Adrenal gland (tissue), 12 donors: ENCODE results near the gene PI4KA. TPM values are rescaled to one million over a fixed set of nuclear protein-coding genes. Genes with fewer than 3 reads are reported as not detected.
A peak's percentile ranks its signal among the peaks of the same experiment; 100 is the strongest.

Source experiments
- DNase-seq, 7 donors: peaks; one replicate each; pipeline ENCODE4 v3.0.0-alpha.2; 2019 to 2020
- H3K27ac ChIP-seq, 5 donors: fragments of 200-600 bp; sonication (generic) in 4 of 5; 1 replicate in 3 of 5; 2 replicates in 2 of 5; pipeline versions ENCODE4 v1.5.1 to v1.8.0; 2016 to 2020; ENCODE audit warnings: mild to moderate bottlenecking in 1 of 5
- H3K27me3 ChIP-seq: fragments of 200-600 bp; 2 replicates; pipeline ENCODE4 v1.8.0; 2021
- H3K36me3 ChIP-seq, 2 donors: fragments of 200-600 bp; replicated peaks in 1 of 2; 1 replicate in 1 of 2; 2 replicates in 1 of 2; pipeline versions ENCODE4 v1.5.1 to v1.8.0; 2018 to 2022
- H3K4me1 ChIP-seq, 2 donors: fragments of 200-600 bp; replicated peaks in 1 of 2; 1 replicate in 1 of 2; 2 replicates in 1 of 2; pipeline versions ENCODE4 v1.5.1 to v1.8.0; 2018 to 2021
- H3K4me3 ChIP-seq, 4 donors: fragments of 200-600 bp; sonication (generic) in 3 of 4; one replicate each; pipeline ENCODE4 v1.5.1; 2016 to 2018
- H3K9me3 ChIP-seq, 3 donors: fragments of 200-600 bp; sonication (generic) in 1 of 3; replicated peaks in 1 of 3; 1 replicate in 2 of 3; 2 replicates in 1 of 3; pipeline versions ENCODE4 v1.5.1 to v1.8.0; 2016 to 2021
- CTCF ChIP-seq, 6 experiments: fragments of 450-650 bp in 4 of 6; fragments of 200-600 bp in 2 of 6; sonication (generic) in 1 of 6; IDR thresholded peaks; 1 replicate in 5 of 6; 2 replicates in 1 of 6; pipeline versions ENCODE4 v1.5.1 to v1.8.0; 2016 to 2021; ENCODE audit warnings: antibody characterized with exemption in 6 of 6, mild to moderate bottlenecking in 2 of 6, moderate library complexity in 1 of 6
- POLR2A ChIP-seq, 2 donors: fragments of 450-650 bp; IDR thresholded peaks; one replicate each; pipeline ENCODE4 v1.6.1; 2017; ENCODE audit warnings: antibody characterized with exemption in 2 of 2, mild to moderate bottlenecking in 2 of 2, moderate library complexity in 1 of 2
- WGBS, 4 donors: extraction: QIAGEN DNeasy Blood & Tissue Kit in 2 of 4; methylation state at CpG; one replicate each; pipeline versions ENCODE4 v1.1.5 to v1.1.7; 2013 to 2017; 5-methylcytosine and 5-hydroxymethylcytosine counted together
- intact Hi-C, 2 donors: fragments of 100-400 bp; cut with DNase I; formaldehyde crosslinking; loops; one replicate each; pipeline versions ENCODE4 v1.14.1 to v1.15.0; 2022 to 2023
- polyA plus RNA-seq, 3 donors: library from polyadenylated mRNA; stranded (reverse); fragments of 200-250 nt in 2 of 3; fragments of 350-450 nt in 1 of 3; fragmentation: Illumina TruSeq in 1 of 3; extraction: RNeasy Lipid Tissue Mini Kit (QIAGEN cat#74804) in 1 of 3; gene quantifications; one replicate each; pipeline ENCODE4 v1.2.3, GENCODE V29; 2013 to 2014
- total RNA-seq, 9 donors: library from RNA; depleted of rRNA in 4 of 9; stranded (reverse); fragments of >200 nt in 4 of 9; fragments of 120-200 nt in 1 of 9; fragmentation: NEBNext Ultra II Directional in 1 of 9; extraction: Animal tissue kit (Norgen Biotek cat#: 25700) in 1 of 9; gene quantifications; one replicate each; pipeline versions ENCODE4 v1.1.0 to v1.2.4, GENCODE V29; 2013 to 2023
- donor health status: healthy with polysubstance abuse.
- donor health status: Bipolar disorder and iron deficiency.
- donor health status: DM: yes; HTN: yes; CAD: no.
- donor health status: DM: no; HTN: no; CAD: no.
- donor health status: DM: no; HTN: no; CAD: no.
- donor health status: DM: yes; HTN: yes; CAD: no.

Gene PI4KA
- total and polyA plus RNA-seq, 12 donors = 36.4 to 134 (median 85.6) TPM

DNA sequence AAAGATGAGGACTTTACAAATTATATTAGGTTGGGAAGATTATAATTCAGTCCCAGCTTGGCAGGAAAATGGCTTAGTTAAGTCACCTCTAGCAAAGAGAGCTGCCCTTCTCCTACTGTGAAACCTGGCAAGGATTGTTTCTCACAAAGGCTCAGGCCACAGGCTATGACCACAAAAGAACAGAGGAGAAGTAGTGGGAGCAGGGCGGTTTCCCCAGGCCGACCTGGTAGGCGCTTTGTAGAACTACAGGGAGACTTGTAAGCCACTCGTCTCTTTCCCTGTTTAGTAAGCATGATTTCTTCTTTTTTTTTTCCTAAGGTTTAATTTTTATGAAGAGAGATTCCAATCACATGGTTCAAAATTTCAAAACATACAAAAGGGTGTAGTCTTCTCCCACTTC lies 4.8 kb upstream of the PI4KA start:
- TF ChIP-seq CTCF (IDR thresholded peaks at IDR 0.05) = no peak
- no peak for TF ChIP-seq POLR2A (IDR thresholded peaks at IDR 0.05)
- Histone ChIP-seq H3K36me3 (no peaks in the 10 kb centered on the region), H3K4me1 (peaks cover 12 to 57% of the 10 kb centered on the region in 2 donors), H3K27ac (peak overlapping the region in 1 of 5 donors; percentile 3), H3K4me3 (no peak overlapping the region), H3K27me3 (no peaks in the 10 kb centered on the region), H3K9me3 (no peaks in the 10 kb centered on the region)
- DNase-seq = no peak
- intact Hi-C loops = loop anchor here in 1 of 2 donors (10.0 kb wide), 1 partner anchor 59 kb away; no protein-coding TSS in a partner anchor
- 76 to 92% (median 77%) methylated on average over 4 of the region's 4 CpGs for WGBS, 4 donors

DNA sequence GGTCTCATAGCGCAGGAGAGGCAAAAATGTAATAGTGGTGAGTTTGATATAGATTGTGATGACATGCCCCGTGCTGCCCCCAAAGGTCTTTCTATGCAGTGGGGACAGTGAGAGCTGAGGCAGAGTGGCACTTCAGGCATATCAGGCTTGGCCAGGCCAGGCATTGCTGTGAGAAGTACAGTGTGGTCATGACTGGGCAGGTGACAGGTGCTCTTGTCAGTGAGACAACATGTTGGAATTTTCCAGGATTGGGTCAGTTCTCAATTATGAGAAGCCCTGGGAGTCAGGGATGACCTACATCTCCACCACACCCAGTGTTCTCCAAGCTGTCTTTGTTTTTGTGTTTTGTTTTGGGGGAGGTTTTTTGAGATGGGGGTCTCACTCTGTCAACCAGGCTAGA lies 3.9 kb upstream of the PI4KA start:
- whole genome bisulfite sequencing, 4 donors = 97 to 100% (median 97%) methylated on average over 2 of the region's 2 CpGs
- H3K27me3 ChIP-seq = no peaks in the 10 kb centered on the region
- TF ChIP-seq CTCF (IDR thresholded peaks at IDR 0.05) (no peak), POLR2A (IDR thresholded peaks at IDR 0.05) (no peak)
- intact Hi-C loops = loop anchor here in 1 of 2 donors (10.0 kb wide), 1 partner anchor 58 kb away; no protein-coding TSS in a partner anchor
- DNase-seq = no peak
- H3K4me3 ChIP-seq = no peak overlapping the region
- peaks cover 14 to 54% of the 10 kb centered on the region in 2 donors for H3K4me1 ChIP-seq
- no peaks in the 10 kb centered on the region for H3K36me3 ChIP-seq
- no peak overlapping the region for H3K27ac ChIP-seq
- no peaks in the 10 kb centered on the region for H3K9me3 ChIP-seq

GRCh38 chr22:20859615-20860014 lies 1.0 kb upstream of the PI4KA start:
- peak overlapping the region in 3 of 4 donors; percentile 41 to 95 (median 81) for H3K4me3 ChIP-seq
- no peaks in the 10 kb centered on the region for H3K9me3 ChIP-seq
- H3K36me3 ChIP-seq = no peaks in the 10 kb centered on the region
- peaks cover 18 to 51% of the 10 kb centered on the region in 2 donors for H3K4me1 ChIP-seq
- WGBS, 4 donors = 43 to 59% (median 52%) methylated on average over 8 of the region's 8 CpGs
- DNase-seq = no peak
- TF ChIP-seq CTCF (IDR thresholded peaks at IDR 0.05) (no peak), POLR2A (IDR thresholded peaks at IDR 0.05) (no peak)
- H3K27me3 ChIP-seq = no peaks in the 10 kb centered on the region
- intact Hi-C loops = loop anchor here in 1 of 2 donors (10.0 kb wide), 1 partner anchor 55 kb away; no protein-coding TSS in a partner anchor
- H3K27ac ChIP-seq = peak overlapping the region in 3 of 5 donors; percentile 78 to 97 (median 91)

DNA sequence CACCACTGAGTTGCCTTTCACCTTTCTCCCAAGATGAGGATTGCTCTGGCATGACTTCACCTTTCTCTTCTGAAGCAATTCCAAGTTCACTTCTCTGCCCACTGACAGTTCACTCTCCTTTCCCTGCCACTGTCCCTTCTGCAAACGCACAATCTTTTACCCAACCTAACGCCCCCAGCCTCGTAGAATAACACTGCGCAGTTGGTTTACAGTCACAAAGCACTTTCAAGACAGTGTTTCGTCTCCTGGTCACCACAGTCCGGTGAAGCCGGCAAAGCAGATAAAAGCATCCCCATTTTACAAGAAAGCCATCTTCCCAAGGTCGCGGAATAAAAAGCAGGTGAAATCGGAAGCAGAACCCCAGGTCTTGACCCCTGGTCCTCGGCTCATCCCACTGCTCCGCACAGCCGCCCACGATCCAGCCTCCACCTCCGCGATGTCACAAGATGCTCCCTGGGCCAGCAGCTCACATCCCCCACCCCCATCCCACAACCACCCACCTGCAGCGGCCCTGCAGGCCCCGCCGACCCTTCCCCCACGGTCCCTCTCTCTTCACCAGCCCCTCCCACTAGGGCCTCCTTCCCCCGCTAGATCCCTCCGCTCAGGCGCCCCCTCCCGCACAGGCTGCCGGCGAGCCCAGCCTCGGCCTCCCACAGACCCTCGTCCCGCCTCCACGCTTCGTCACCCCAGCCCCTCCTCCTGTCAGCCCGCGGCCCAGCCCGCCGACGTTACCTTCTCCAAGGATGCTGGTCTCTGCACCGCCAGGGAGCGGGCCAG lies 585 bp downstream of the PI4KA start:
- Histone ChIP-seq H3K36me3 (no peaks in the 10 kb centered on the region), H3K4me1 (peaks cover 18 to 53% of the 10 kb centered on the region in 2 donors), H3K27ac (peak overlapping the region; percentile 74 to 97 (median 91)), H3K27me3 (no peaks in the 10 kb centered on the region), H3K4me3 (peak overlapping the region; percentile 22 to 97 (median 88)), H3K9me3 (no peaks in the 10 kb centered on the region)
- no peak for TF ChIP-seq CTCF (IDR thresholded peaks at IDR 0.05)
- TF ChIP-seq POLR2A (IDR thresholded peaks at IDR 0.05) = peak in 1 of 2 donors; percentile 3
- intact Hi-C loops = no loop called here
- DNase-seq = peak; percentile 79 to 91 (median 86)
- 1% methylated on average over 16 to 38 of the region's 38 CpGs for WGBS, 4 donors
